ENCODE results near the gene HEXA. TPM values are rescaled to one million over a fixed set of nuclear protein-coding genes. Genes with fewer than 3 reads are reported as not detected.

HEXA gene
- total RNA-seq, 1 experiment from 2014 or later = 49.7 TPM

DNA sequence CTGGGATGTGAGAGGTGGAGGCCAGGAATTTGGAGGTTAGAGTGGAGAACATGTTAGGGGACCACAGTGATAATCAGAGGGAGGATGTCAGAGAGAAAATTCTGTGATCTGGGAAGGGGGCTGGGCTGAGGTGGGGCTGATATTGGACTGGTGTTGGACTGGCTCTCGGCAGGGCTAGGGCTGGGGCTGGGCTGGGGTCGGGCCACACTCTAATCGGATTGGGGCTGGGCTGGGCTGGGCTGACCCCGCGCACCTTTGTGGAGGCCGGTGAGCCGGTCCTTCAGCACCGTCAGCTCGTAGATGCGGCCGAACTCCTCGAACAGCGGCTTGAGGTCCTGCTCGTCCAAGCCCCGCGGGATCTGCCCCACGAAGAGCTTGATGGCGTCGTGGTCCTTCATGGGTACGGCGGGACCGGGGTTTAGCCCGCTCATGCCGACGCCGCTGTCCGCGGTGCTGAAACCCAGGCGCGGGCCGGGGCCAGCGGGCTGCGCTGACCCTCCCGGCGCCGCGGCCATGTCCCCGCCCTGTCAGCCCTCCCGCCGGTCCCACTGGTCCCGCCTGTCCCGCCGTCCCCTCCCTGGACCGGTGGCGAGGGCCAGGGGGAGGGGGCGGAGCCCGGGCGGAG is 56.3 kb downstream of the HEXA start (continued):
- TF ChIP-seq ZNF317 (CRISPR knock-in tag; IDR thresholded peaks at IDR 0.05; ENCODE audit: borderline replicate concordance, low read depth) = peak; percentile 85
- TF ChIP-seq TCF7 (CRISPR knock-in tag; IDR thresholded peaks at IDR 0.05; ENCODE audit: low read depth) = peak; percentile 98
- TF ChIP-seq ZNF219 (CRISPR knock-in tag; IDR thresholded peaks at IDR 0.05; ENCODE audit: borderline replicate concordance) = peak; percentile 98

DNA sequence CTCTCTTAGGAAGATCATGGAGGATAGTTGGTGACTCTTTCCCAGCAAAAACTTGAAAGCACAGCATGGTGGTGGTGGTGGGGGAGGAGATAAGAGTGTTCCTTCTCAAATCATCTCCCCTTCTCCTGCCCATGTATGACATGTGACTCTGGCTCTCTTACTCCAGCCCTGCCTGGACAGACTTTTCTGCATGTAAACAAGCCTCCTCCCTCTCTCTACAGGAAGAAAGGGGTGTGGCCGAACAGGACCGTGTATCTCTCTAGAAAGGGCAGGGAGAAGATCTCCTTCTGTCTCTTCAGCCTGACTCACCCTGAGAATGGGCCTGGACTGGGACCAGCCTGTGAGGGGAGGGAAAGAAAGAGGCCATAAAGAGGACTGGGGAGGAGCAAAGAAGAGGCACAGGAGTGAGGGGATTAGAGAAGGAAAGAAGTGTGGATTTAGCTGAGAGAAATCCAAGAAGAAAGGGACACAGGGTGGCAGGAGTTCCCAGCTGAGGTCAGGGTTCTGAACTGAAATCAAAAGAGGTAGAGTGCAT is 57.3 kb downstream of the HEXA start:
- DNase-seq (ENCODE audit: low spot score) = no peak
- TF ChIP-seq ELF4 (CRISPR knock-in tag; IDR thresholded peaks at IDR 0.05; ENCODE audit: low read depth) = no peak
- TF ChIP-seq ZNF317 (CRISPR knock-in tag; IDR thresholded peaks at IDR 0.05; ENCODE audit: borderline replicate concordance, low read depth) = no peak
- no peak for TF ChIP-seq FOXJ3 (CRISPR knock-in tag; IDR thresholded peaks at IDR 0.05; ENCODE audit: borderline replicate concordance)
- no peak for TF ChIP-seq ZNF396 (CRISPR knock-in tag; IDR thresholded peaks at IDR 0.05; ENCODE audit: borderline replicate concordance)
- TF ChIP-seq EMX1 (CRISPR knock-in tag; IDR thresholded peaks at IDR 0.05) = no peak
- no peak for TF ChIP-seq ZNF121 (CRISPR knock-in tag; IDR thresholded peaks at IDR 0.05)
- no peak for TF ChIP-seq RELA (CRISPR knock-in tag; IDR thresholded peaks at IDR 0.05; ENCODE audit: borderline replicate concordance)
- no peak for TF ChIP-seq ZNF138 (CRISPR knock-in tag; conservative IDR thresholded peaks at IDR 0.05)
- TF ChIP-seq, protein P1, sequence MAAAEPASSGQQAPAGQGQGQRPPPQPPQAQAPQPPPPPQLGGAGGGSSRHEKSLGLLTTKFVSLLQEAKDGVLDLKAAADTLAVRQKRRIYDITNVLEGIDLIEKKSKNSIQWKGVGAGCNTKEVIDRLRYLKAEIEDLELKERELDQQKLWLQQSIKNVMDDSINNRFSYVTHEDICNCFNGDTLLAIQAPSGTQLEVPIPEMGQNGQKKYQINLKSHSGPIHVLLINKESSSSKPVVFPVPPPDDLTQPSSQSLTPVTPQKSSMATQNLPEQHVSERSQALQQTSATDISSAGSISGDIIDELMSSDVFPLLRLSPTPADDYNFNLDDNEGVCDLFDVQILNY (CRISPR knock-in tag; IDR thresholded peaks at IDR 0.05) = no peak
- TF ChIP-seq JUN (CRISPR knock-in tag; IDR thresholded peaks at IDR 0.05) = no peak
- TF ChIP-seq SMAD4 (CRISPR knock-in tag; IDR thresholded peaks at IDR 0.05) = no peak
- TF ChIP-seq SOX15 (CRISPR knock-in tag; IDR thresholded peaks at IDR 0.05) = no peak
- TF ChIP-seq, protein P2, sequence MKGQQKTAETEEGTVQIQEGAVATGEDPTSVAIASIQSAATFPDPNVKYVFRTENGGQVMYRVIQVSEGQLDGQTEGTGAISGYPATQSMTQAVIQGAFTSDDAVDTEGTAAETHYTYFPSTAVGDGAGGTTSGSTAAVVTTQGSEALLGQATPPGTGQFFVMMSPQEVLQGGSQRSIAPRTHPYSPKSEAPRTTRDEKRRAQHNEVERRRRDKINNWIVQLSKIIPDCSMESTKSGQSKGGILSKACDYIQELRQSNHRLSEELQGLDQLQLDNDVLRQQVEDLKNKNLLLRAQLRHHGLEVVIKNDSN (CRISPR knock-in tag; IDR thresholded peaks at IDR 0.05) = no peak
- TF ChIP-seq, protein P3, sequence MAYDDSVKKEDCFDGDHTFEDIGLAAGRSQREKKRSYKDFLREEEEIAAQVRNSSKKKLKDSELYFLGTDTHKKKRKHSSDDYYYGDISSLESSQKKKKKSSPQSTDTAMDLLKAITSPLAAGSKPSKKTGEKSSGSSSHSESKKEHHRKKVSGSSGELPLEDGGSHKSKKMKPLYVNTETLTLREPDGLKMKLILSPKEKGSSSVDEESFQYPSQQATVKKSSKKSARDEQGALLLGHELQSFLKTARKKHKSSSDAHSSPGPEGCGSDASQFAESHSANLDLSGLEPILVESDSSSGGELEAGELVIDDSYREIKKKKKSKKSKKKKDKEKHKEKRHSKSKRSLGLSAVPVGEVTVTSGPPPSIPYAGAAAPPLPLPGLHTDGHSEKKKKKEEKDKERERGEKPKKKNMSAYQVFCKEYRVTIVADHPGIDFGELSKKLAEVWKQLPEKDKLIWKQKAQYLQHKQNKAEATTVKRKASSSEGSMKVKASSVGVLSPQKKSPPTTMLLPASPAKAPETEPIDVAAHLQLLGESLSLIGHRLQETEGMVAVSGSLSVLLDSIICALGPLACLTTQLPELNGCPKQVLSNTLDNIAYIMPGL (CRISPR knock-in tag; IDR thresholded peaks at IDR 0.05) = no peak
- no peak for TF ChIP-seq FOXP1 (CRISPR knock-in tag; IDR thresholded peaks at IDR 0.05; ENCODE audit: borderline replicate concordance)
- TF ChIP-seq, protein P4, sequence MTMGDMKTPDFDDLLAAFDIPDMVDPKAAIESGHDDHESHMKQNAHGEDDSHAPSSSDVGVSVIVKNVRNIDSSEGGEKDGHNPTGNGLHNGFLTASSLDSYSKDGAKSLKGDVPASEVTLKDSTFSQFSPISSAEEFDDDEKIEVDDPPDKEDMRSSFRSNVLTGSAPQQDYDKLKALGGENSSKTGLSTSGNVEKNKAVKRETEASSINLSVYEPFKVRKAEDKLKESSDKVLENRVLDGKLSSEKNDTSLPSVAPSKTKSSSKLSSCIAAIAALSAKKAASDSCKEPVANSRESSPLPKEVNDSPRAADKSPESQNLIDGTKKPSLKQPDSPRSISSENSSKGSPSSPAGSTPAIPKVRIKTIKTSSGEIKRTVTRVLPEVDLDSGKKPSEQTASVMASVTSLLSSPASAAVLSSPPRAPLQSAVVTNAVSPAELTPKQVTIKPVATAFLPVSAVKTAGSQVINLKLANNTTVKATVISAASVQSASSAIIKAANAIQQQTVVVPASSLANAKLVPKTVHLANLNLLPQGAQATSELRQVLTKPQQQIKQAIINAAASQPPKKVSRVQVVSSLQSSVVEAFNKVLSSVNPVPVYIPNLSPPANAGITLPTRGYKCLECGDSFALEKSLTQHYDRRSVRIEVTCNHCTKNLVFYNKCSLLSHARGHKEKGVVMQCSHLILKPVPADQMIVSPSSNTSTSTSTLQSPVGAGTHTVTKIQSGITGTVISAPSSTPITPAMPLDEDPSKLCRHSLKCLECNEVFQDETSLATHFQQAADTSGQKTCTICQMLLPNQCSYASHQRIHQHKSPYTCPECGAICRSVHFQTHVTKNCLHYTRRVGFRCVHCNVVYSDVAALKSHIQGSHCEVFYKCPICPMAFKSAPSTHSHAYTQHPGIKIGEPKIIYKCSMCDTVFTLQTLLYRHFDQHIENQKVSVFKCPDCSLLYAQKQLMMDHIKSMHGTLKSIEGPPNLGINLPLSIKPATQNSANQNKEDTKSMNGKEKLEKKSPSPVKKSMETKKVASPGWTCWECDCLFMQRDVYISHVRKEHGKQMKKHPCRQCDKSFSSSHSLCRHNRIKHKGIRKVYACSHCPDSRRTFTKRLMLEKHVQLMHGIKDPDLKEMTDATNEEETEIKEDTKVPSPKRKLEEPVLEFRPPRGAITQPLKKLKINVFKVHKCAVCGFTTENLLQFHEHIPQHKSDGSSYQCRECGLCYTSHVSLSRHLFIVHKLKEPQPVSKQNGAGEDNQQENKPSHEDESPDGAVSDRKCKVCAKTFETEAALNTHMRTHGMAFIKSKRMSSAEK (CRISPR knock-in tag; IDR thresholded peaks at IDR 0.05; ENCODE audit: borderline replicate concordance) = no peak
- no peak for TF ChIP-seq MYBL2 (CRISPR knock-in tag; IDR thresholded peaks at IDR 0.05)
- TF ChIP-seq, protein P5, sequence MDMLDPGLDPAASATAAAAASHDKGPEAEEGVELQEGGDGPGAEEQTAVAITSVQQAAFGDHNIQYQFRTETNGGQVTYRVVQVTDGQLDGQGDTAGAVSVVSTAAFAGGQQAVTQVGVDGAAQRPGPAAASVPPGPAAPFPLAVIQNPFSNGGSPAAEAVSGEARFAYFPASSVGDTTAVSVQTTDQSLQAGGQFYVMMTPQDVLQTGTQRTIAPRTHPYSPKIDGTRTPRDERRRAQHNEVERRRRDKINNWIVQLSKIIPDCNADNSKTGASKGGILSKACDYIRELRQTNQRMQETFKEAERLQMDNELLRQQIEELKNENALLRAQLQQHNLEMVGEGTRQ (CRISPR knock-in tag; IDR thresholded peaks at IDR 0.05) = no peak
- Mint-ChIP-seq H3K36me3 (no peaks in the 10 kb centered on the region), H3K4me1 (peaks cover 12% of the 10 kb centered on the region), H3K9me3 (peaks cover 3% of the 10 kb centered on the region), H3K27ac (no peak overlapping the region), H3K4me3 (peak overlapping the region; percentile 43), H3K27me3 (ENCODE audit: low read depth) (peaks cover 63% of the 10 kb centered on the region)
- ChIA-PET POLR2A (no interaction called here), CTCF (no interaction called here)
- ATAC-seq = no peak

Data from WTC11 (cell line).